GM12801 (cell line): Measurements from ENCODE around the gene SAMD4A.

Experiments used
- TF ChIP-seq, protein P1 (sequence below): IDR thresholded peaks from one replicate; pipeline ENCODE4 v1.5.1; 2011; ENCODE audit warnings: control low read depth; ENCODE audit not compliant: insufficient read length; ENCODE audit errors: extremely low read depth

SAMD4A gene

DNA sequence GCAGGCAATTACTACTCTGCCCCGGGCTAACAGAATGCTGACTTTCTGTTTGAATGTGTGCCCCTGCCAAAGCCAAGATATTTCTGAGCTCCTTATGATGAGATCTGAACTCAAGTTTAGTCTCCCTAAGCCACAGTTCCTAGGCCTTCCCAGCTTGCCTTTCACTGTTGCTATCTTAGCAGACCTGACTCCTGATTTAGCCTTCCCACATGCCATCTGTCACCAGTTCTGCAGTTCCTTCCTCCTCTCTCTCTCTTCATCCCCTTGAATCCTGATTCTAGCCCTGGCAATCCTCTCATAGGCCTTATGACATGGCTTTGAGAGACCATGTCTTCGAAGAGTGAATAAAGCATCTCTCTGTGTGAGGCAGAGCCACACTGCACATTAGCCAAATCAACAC is 12.5 kb upstream of the SAMD4A start:
- TF ChIP-seq, protein P1, sequence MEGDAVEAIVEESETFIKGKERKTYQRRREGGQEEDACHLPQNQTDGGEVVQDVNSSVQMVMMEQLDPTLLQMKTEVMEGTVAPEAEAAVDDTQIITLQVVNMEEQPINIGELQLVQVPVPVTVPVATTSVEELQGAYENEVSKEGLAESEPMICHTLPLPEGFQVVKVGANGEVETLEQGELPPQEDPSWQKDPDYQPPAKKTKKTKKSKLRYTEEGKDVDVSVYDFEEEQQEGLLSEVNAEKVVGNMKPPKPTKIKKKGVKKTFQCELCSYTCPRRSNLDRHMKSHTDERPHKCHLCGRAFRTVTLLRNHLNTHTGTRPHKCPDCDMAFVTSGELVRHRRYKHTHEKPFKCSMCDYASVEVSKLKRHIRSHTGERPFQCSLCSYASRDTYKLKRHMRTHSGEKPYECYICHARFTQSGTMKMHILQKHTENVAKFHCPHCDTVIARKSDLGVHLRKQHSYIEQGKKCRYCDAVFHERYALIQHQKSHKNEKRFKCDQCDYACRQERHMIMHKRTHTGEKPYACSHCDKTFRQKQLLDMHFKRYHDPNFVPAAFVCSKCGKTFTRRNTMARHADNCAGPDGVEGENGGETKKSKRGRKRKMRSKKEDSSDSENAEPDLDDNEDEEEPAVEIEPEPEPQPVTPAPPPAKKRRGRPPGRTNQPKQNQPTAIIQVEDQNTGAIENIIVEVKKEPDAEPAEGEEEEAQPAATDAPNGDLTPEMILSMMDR = no peak

DNA sequence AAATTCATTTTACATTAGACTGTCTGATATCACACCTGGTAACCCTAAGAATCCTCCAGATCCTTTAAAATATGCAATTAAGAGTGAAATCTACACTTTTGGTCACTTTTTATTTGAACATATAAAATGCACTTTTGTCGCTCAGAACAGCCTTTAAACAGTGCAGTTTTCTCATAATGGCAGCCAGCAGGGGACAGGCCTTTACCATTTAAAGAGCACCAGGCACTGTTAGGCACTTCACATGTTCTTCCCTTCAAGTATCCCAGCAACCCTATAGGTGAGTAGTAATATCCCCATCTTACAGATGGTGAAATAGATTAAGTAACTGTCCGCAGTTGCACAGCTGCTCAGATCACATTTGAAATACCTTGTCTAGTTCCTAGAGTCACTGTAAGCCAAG is 11.3 kb upstream of the SAMD4A start:
- TF ChIP-seq, protein P1 = no peak

DNA sequence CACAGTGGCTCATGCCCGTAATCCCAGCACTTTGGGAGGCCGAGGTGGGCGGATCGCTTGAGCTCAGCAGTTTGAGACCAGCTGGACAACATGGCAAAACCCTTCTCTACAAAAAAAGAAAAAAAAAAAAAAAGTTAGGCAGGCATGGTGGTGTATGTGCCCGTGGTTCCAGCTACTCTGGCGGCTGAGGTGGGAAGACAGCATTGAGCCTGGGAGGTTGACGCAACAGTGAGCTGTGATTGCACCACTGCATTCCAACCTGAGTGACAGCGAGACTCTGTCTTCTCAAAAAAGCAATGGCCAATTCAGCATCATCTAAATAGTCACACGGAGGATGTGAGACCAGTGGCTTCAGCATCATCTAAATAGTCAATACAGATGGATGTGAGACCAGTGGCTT is 10.4 kb upstream of the SAMD4A start:
- TF ChIP-seq, protein P1 = no peak

DNA sequence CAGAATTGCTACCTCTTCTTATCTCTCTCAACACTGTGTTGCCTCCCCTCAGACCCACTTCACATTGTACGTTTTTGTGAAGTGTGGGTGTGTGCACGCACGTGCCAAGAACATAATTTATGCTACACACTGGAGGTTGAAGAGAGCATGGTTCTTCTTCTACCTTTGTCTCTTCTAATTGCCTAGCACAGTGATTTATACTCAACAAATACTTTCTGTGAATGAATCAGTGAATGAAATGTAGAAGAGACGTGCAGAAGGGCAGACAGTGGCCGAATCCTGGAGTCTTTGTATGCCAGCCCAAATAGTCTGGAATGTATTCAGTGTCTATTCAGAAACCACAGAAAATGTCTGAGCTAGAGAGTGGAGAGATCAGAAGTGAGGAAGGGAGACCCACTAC is 4.6 kb upstream of the SAMD4A start:
- TF ChIP-seq, protein P1 = no peak

DNA sequence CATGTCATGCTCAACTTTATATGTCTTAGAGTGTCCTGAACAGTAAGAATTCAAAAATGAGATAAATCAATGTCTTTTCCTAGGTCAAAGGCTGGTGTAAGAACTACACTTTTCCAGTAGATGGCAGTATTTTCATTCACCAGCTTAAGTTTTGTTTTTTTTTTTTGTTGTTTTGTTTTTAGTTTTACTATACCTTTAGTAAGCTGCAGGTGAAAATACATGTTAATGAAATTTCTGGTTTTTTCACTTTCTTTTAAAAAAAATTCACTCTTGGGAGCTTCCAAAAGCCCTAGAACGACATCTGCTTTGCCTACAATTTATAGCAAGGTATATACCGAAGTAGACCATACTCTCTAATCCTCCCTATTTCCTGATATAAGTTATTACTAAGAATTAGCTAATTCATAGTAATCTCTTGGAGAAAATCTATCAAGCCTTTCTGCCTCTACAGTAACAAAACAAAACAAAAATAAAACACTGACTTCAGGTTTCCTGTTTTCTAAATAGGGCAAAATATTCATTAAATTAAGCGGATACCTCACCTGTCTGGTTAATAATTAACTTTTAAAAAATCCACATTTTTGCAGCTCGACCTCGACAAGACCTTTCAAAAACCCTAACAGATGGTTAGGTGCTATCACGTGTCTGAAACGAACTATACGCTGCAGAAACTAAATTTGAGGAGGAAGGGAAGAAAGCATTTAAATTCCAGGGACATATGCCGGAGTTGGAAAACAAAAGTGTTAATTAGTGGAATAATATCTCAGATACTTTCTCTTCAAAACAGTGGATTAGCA is 2.7 kb upstream of the SAMD4A start:
- TF ChIP-seq, protein P1 = peak; percentile 33

DNA sequence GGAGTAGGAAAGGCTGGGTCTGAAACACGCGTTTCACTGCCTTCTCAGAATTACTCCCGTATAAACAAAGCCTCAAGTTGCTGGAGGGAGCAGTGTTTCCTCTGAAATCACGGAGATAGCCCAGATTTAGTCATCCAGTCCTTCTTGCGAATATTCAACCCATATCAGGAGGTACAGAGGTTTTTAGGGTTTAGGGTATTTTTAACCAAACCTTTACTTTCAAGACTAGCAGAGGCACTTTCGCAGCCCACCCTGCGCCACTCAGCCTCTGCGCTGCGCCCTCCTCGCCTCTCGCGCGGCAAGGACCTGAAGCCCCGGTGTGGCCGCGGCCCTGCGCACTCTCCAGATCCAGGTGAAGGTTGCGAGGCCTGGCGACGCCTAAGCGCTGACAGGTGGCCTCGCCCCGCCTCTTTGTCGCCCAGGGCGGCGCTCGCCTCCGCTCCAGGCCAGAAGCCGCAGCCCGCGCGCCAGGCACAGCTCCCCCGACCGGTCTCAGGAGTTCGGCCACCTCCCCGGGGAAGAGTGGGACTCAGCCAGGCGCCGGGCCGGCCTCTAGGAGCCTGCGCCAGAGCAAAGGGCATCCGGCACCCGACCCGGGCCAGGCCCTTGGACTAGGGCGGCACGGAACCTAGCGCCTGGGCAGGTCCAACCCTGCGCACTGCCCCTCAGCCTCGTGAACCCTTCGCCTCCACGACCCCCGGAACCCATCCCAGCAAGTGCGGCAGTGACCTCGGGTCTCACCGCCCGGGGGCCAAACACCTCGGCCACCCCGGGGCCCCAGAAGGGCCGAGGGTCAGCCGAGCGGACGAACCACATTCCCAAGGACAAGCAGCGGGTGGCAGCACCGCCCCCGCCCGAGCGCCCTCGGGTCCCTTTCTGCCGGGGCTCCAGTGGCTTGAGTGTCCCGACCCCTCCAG is 1.8 kb upstream of the SAMD4A start:
- TF ChIP-seq, protein P1 = no peak

DNA sequence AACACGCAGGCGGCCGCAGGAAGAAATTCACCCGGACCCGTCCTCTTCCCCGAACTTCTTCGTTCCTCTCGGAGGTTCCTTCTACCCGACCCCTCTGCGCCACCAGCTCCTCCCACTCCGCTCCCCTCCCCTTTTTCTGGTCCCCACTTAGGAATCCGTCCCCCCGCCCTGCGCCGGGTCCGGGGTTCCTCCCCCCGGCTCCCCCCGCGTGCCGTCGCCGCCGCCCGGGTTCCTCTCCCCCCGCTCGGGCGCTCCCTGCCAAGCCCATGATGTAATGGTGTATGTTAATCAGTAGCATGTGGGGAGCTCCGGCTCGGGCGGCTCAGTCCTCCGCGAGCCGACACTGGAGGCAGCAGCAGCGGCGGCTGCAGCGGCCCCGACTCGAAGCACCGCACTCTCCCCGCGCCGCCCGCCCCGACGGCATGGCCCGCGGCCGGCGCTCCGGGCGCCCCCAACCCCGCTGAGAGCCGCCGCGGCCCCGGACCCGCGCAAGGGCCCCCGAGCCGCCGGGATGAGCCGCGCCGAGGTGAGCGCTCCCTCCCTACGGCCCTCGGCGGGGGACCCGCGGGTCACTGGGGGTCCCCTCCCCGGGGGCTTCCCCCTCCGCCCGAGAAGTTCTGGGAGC is 1.0 kb upstream of the SAMD4A start:
- TF ChIP-seq, protein P1 = no peak
